Endodermal cell (in vitro differentiated cells): ENCODE measurements around the gene GLRX3. TPM values are rescaled to one million over a fixed set of nuclear protein-coding genes. Genes with fewer than 3 reads are reported as not detected.

Experiments
- DNase-seq: peaks from one replicate; pipeline ENCODE4 v3.0.0-alpha.2; 2017
- H3K27ac ChIP-seq: 2 replicates; pipeline ENCODE4 v1.5.1; 2013; ENCODE audit warnings: mild to moderate bottlenecking, low read depth, low read length, moderate library complexity
- H3K27me3 ChIP-seq: 2 replicates; pipeline ENCODE4 v1.6.1; 2013; ENCODE audit warnings: mild to moderate bottlenecking, low read length, moderate library complexity; ENCODE audit not compliant: insufficient read depth, control insufficient read depth, poor library complexity, severe bottlenecking
- H3K36me3 ChIP-seq: 2 replicates; pipeline ENCODE4 v1.7.0; 2013; ENCODE audit warnings: mild to moderate bottlenecking, low read length, moderate library complexity; ENCODE audit not compliant: control insufficient read depth, insufficient read depth
- H3K4me1 ChIP-seq: one replicate; pipeline ENCODE4 v1.7.0; 2013; ENCODE audit warnings: low read length; ENCODE audit not compliant: control insufficient read depth, insufficient read depth
- H3K4me3 ChIP-seq: 2 replicates; pipeline ENCODE4 v1.5.1; 2013; ENCODE audit warnings: mild to moderate bottlenecking, low read length, moderate library complexity
- H3K9ac ChIP-seq: 2 replicates; pipeline ENCODE4 v1.6.1; 2013; ENCODE audit warnings: mild to moderate bottlenecking, low read length, moderate library complexity; ENCODE audit not compliant: poor library complexity, severe bottlenecking; ENCODE audit errors: extremely low read depth
- H3K9me3 ChIP-seq: 2 replicates; pipeline ENCODE4 v1.6.1; 2013; ENCODE audit warnings: mild to moderate bottlenecking, low read length, moderate library complexity; ENCODE audit not compliant: control insufficient read depth
- H3K27ac Mint-ChIP-seq: 2 replicates; pipeline ENCODE4 v1.8.0; 2020; ENCODE audit warnings: mixed read lengths
- H3K27me3 Mint-ChIP-seq: 2 replicates; pipeline ENCODE4 v1.8.0; 2021; ENCODE audit warnings: mild to moderate bottlenecking, mixed read lengths; ENCODE audit not compliant: insufficient read depth
- H3K36me3 Mint-ChIP-seq: 2 replicates; pipeline ENCODE4 v1.8.0; 2020; ENCODE audit warnings: low read depth, mixed read lengths
- H3K4me1 Mint-ChIP-seq: 2 replicates; pipeline ENCODE4 v1.8.0; 2020; ENCODE audit warnings: mixed read lengths
- H3K4me3 Mint-ChIP-seq: 2 replicates; pipeline ENCODE4 v1.8.0; 2020; ENCODE audit warnings: mild to moderate bottlenecking, moderate library complexity, mixed read lengths
- H3K9me3 Mint-ChIP-seq: 2 replicates; pipeline ENCODE4 v1.8.0; 2020; ENCODE audit warnings: mild to moderate bottlenecking, mixed read lengths
- WGBS, 2 experiments: methylation state at CpG; one replicate each; pipeline versions ENCODE4 v1.1.5 to v1.1.7; 2013; ENCODE audit warnings: missing lambda C conversion rate in 2 of 2, mixed read lengths in 1 of 2; ENCODE audit not compliant: insufficient coverage in 1 of 2, insufficient read length in 1 of 2; 5-methylcytosine and 5-hydroxymethylcytosine counted together
- total RNA-seq, 2 donors: library from RNA; stranded (reverse); fragmentation: NEBNext Ultra II Directional in 1 of 2; extraction: Animal tissue kit (Norgen Biotek cat#: 25700) in 1 of 2; gene quantifications; 2 replicates in 1 of 2; 3 replicates in 1 of 2; pipeline ENCODE4 v1.2.1, GENCODE V29; 2021
- TF ChIP-seq, protein P1 (sequence below): fragments of 200-600 bp; sonication (generic); conservative IDR thresholded peaks from 2 replicates; pipeline ENCODE4 v1.5.0; 2021; ENCODE audit warnings: antibody characterized with exemption, mild to moderate bottlenecking

GLRX3 gene
- total RNA-seq, 2 donors from 2014 or later, result 119 to 123 TPM

DNA sequence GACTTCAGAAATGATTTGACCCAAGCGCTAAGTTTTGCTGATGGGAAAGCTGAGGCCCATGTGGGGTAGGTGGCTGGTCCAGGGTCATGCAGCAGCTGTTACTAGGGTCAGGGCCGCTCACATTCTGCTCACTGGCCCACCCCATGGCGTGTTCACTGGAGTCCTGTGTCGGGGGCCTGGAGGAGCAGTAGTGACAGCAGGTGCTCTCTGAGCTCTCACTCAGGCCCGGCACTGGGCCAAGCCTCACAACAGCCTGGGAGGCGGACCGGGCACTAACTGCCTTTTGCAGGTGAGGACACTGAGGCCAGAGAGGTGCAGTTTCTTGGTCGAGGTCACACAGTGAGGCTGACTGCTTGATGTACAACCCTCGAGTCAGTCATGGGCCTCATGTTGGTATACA is 82.7 kb downstream of the GLRX3 start:
- no peaks in the 10 kb centered on the region for H3K36me3 ChIP-seq
- H3K4me1 ChIP-seq, result no peaks in the 10 kb centered on the region
- H3K27ac Mint-ChIP-seq, result no peak overlapping the region
- no peak overlapping the region for H3K9ac ChIP-seq
- no peaks in the 10 kb centered on the region for H3K9me3 Mint-ChIP-seq
- WGBS, 2 experiments, result 92 to 96% methylated on average over 8 to 9 of the region's 9 CpGs
- DNase-seq, result peak; percentile 31
- H3K27me3 Mint-ChIP-seq, result no peaks in the 10 kb centered on the region
- H3K4me3 ChIP-seq, result no peak overlapping the region
- H3K27me3 ChIP-seq, result no peaks in the 10 kb centered on the region
- TF ChIP-seq, protein P1, sequence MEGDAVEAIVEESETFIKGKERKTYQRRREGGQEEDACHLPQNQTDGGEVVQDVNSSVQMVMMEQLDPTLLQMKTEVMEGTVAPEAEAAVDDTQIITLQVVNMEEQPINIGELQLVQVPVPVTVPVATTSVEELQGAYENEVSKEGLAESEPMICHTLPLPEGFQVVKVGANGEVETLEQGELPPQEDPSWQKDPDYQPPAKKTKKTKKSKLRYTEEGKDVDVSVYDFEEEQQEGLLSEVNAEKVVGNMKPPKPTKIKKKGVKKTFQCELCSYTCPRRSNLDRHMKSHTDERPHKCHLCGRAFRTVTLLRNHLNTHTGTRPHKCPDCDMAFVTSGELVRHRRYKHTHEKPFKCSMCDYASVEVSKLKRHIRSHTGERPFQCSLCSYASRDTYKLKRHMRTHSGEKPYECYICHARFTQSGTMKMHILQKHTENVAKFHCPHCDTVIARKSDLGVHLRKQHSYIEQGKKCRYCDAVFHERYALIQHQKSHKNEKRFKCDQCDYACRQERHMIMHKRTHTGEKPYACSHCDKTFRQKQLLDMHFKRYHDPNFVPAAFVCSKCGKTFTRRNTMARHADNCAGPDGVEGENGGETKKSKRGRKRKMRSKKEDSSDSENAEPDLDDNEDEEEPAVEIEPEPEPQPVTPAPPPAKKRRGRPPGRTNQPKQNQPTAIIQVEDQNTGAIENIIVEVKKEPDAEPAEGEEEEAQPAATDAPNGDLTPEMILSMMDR, result no peak
- no peaks in the 10 kb centered on the region for H3K36me3 Mint-ChIP-seq
- no peak overlapping the region for H3K27ac ChIP-seq
- H3K9me3 ChIP-seq, result no peaks in the 10 kb centered on the region
- H3K4me3 Mint-ChIP-seq, result no peak overlapping the region
- H3K4me1 Mint-ChIP-seq, result no peaks in the 10 kb centered on the region

GRCh38 chr10:130220251-130221185 is 84.3 kb downstream of the GLRX3 start:
- no peaks in the 10 kb centered on the region for H3K27me3 ChIP-seq
- no peak overlapping the region for H3K9ac ChIP-seq
- TF ChIP-seq, protein P1, result no peak
- H3K9me3 Mint-ChIP-seq, result no peaks in the 10 kb centered on the region
- no peaks in the 10 kb centered on the region for H3K27me3 Mint-ChIP-seq
- no peak overlapping the region for H3K4me3 Mint-ChIP-seq
- WGBS, 2 experiments, result 93 to 96% methylated on average over 11 to 19 of the region's 19 CpGs
- no peaks in the 10 kb centered on the region for H3K36me3 ChIP-seq
- no peak overlapping the region for H3K27ac ChIP-seq
- DNase-seq, result peak; percentile 26
- H3K36me3 Mint-ChIP-seq, result no peaks in the 10 kb centered on the region
- no peaks in the 10 kb centered on the region for H3K4me1 Mint-ChIP-seq
- no peaks in the 10 kb centered on the region for H3K9me3 ChIP-seq
- H3K4me3 ChIP-seq, result no peak overlapping the region
- no peak overlapping the region for H3K27ac Mint-ChIP-seq
- no peaks in the 10 kb centered on the region for H3K4me1 ChIP-seq

GRCh38 chr10:130221456-130222375 is 85.5 kb downstream of the GLRX3 start:
- WGBS, 2 experiments, result 86 to 92% methylated on average over 5 to 15 of the region's 15 CpGs
- H3K4me1 Mint-ChIP-seq, result no peaks in the 10 kb centered on the region

More at GRCh38 chr10:130221456-130222375, 85.5 kb downstream of the GLRX3 start:
- Mint-ChIP-seq H3K27ac (no peak overlapping the region), H3K9me3 (peaks cover 6% of the 10 kb centered on the region), H3K4me3 (no peak overlapping the region), H3K36me3 (no peaks in the 10 kb centered on the region), H3K27me3 (no peaks in the 10 kb centered on the region)
- no peaks in the 10 kb centered on the region for H3K36me3 ChIP-seq
- TF ChIP-seq, protein P1, result no peak
- DNase-seq, result peak; percentile 17
- no peaks in the 10 kb centered on the region for H3K27me3 ChIP-seq
- H3K4me1 ChIP-seq, result no peaks in the 10 kb centered on the region
- H3K27ac ChIP-seq, result no peak overlapping the region
- H3K9ac ChIP-seq, result no peak overlapping the region
- H3K9me3 ChIP-seq, result no peaks in the 10 kb centered on the region
- no peak overlapping the region for H3K4me3 ChIP-seq
